ENCODE data around the gene PIEZO2. TPM values are rescaled to one million over a fixed set of nuclear protein-coding genes. Genes with fewer than 3 reads are reported as not detected.

PIEZO2 gene
- total and polyA plus RNA-seq, 2 donors (not counting 1 experiment from before 2014, with no cell fraction given), result not detected

DNA sequence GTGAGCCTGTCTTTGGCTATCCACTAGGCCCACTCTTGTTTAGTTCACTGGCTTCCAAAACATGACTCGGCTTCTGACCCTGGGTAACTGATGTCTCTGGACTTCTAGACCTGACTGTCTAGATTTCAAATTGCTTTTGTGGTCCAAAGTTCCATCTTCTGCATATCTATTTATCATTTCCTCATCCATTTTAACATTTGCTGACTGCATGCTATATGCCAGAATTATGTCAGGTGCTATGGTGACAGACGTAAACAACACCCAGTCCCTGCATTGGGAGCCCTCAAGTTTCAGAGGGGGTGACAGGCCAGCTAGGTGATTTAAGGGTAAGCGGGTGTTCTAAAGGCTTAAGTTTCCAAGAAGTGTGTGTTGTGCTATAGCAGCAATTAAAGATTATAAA is 140.9 kb downstream of the PIEZO2 start:
- H3K27me3 Mint-ChIP-seq, result no peaks in the 10 kb centered on the region
- POLR2A ChIA-PET, result no interaction called here
- H3K4me3 Mint-ChIP-seq, result no peak overlapping the region
- no peak overlapping the region for H2AFZ ChIP-seq (ENCODE audit: insufficient read depth, low read depth, low read length, poor library complexity, severe bottlenecking)
- H3K27ac Mint-ChIP-seq, result no peak overlapping the region
- no peaks in the 10 kb centered on the region for H3K79me2 ChIP-seq (ENCODE audit: control insufficient read depth, insufficient read depth, low read length)
- no peaks in the 10 kb centered on the region for H3K4me1 ChIP-seq (ENCODE audit: control insufficient read depth in 2 of 2, insufficient read depth in 2 of 2, low read length in 2 of 2)
- no peak overlapping the region for H3K27ac ChIP-seq (ENCODE audit: low read length in 2 of 2)
- CTCF ChIA-PET, result no interaction called here
- no peaks in the 10 kb centered on the region for H3K9me3 Mint-ChIP-seq (ENCODE audit: insufficient read depth)
- no peak overlapping the region for H3K9ac ChIP-seq (ENCODE audit: low read length)
- 88% methylated on average over 1 of the region's 3 CpGs for WGBS (ENCODE audit: insufficient coverage)
- no peaks in the 10 kb centered on the region for H3K4me1 Mint-ChIP-seq
- H3K27me3 ChIP-seq (replicated peaks in 1 of 4; ENCODE audit: control extremely low read depth in 1 of 4, control insufficient read depth in 3 of 4, insufficient read depth in 4 of 4, low read length in 3 of 4), result no peaks in the 10 kb centered on the region
- no peaks in the 10 kb centered on the region for H3K36me3 ChIP-seq (replicated peaks in 1 of 2; ENCODE audit: control extremely low read depth in 1 of 2, control insufficient read depth in 1 of 2, extremely low read depth in 1 of 2, insufficient read depth in 2 of 2, low read length in 1 of 2)
- H4K20me1 ChIP-seq (ENCODE audit: control insufficient read depth, insufficient read depth, low read length, poor library complexity, severe bottlenecking), result no peaks in the 10 kb centered on the region
- DNase-seq (no peak), ATAC-seq (ENCODE audit: low read depth) (no peak)
- H3K4me3 ChIP-seq (ENCODE audit: control extremely low read depth in 1 of 5, extremely low read depth in 1 of 5, insufficient read depth in 1 of 5, low read depth in 2 of 5, low read length in 4 of 5), result no peak overlapping the region
- no peaks in the 10 kb centered on the region for H3K9me3 ChIP-seq (ENCODE audit: control extremely low read depth in 1 of 3, control insufficient read depth in 2 of 3, insufficient read depth in 1 of 3, low read length in 2 of 3)
- no peak overlapping the region for H3K4me2 ChIP-seq (replicated peaks; ENCODE audit: low read depth, low read length, poor library complexity, severe bottlenecking)
- TF ChIP-seq EZH2 (IDR thresholded peaks at IDR 0.05; ENCODE audit: borderline replicate concordance, insufficient read depth, low read depth, low read length, poor library complexity, severe bottlenecking), result no peak
- TF ChIP-seq, protein P1, sequence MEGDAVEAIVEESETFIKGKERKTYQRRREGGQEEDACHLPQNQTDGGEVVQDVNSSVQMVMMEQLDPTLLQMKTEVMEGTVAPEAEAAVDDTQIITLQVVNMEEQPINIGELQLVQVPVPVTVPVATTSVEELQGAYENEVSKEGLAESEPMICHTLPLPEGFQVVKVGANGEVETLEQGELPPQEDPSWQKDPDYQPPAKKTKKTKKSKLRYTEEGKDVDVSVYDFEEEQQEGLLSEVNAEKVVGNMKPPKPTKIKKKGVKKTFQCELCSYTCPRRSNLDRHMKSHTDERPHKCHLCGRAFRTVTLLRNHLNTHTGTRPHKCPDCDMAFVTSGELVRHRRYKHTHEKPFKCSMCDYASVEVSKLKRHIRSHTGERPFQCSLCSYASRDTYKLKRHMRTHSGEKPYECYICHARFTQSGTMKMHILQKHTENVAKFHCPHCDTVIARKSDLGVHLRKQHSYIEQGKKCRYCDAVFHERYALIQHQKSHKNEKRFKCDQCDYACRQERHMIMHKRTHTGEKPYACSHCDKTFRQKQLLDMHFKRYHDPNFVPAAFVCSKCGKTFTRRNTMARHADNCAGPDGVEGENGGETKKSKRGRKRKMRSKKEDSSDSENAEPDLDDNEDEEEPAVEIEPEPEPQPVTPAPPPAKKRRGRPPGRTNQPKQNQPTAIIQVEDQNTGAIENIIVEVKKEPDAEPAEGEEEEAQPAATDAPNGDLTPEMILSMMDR (IDR thresholded peaks at IDR 0.05), result no peak
- intact Hi-C loops (cut with micrococcal nuclease), result no loop called here

DNA sequence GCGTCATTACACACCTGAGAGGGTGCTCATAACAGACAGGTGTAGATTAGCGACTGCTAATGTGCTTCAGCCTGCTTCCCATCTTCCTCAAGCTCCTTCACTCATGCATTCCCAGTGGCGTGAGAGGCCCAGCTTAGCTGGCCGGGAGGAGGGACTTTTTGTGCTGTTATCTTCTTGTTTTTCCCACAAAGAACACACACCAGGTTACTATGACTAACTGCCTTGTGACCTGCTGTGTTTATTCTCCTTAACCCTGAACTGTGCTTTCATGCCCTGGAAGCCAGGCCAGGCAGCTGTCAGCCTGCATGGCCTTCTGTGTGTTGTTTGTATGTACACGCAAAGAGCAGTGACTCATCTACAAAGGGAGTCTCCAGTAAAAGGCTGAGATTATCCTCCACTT is 143.8 kb downstream of the PIEZO2 start:
- Histone ChIP-seq H2AFZ (ENCODE audit: insufficient read depth, low read depth, low read length, poor library complexity, severe bottlenecking) (no peak overlapping the region), H3K27ac (ENCODE audit: low read length in 2 of 2) (no peak overlapping the region), H3K4me3 (ENCODE audit: control extremely low read depth in 1 of 5, extremely low read depth in 1 of 5, insufficient read depth in 1 of 5, low read depth in 2 of 5, low read length in 4 of 5) (no peak overlapping the region), H3K4me1 (ENCODE audit: control insufficient read depth in 2 of 2, insufficient read depth in 2 of 2, low read length in 2 of 2) (no peaks in the 10 kb centered on the region), H3K9ac (ENCODE audit: low read length) (no peak overlapping the region), H3K79me2 (ENCODE audit: control insufficient read depth, insufficient read depth, low read length) (no peaks in the 10 kb centered on the region), H3K4me2 (replicated peaks; ENCODE audit: low read depth, low read length, poor library complexity, severe bottlenecking) (no peak overlapping the region), H3K27me3 (replicated peaks in 1 of 4; ENCODE audit: control extremely low read depth in 1 of 4, control insufficient read depth in 3 of 4, insufficient read depth in 4 of 4, low read length in 3 of 4) (no peaks in the 10 kb centered on the region), H4K20me1 (ENCODE audit: control insufficient read depth, insufficient read depth, low read length, poor library complexity, severe bottlenecking) (no peaks in the 10 kb centered on the region), H3K36me3 (replicated peaks in 1 of 2; ENCODE audit: control extremely low read depth in 1 of 2, control insufficient read depth in 1 of 2, extremely low read depth in 1 of 2, insufficient read depth in 2 of 2, low read length in 1 of 2) (no peaks in the 10 kb centered on the region), H3K9me3 (ENCODE audit: control extremely low read depth in 1 of 3, control insufficient read depth in 2 of 3, insufficient read depth in 1 of 3, low read length in 2 of 3) (peaks cover 0 to 4% (median 0%) of the 10 kb centered on the region in 3 donors)
- no peaks in the 10 kb centered on the region for H3K27me3 Mint-ChIP-seq
- intact Hi-C loops (cut with micrococcal nuclease), result no loop called here
- no peak overlapping the region for H3K27ac Mint-ChIP-seq
- peaks cover 4% of the 10 kb centered on the region for H3K9me3 Mint-ChIP-seq (ENCODE audit: insufficient read depth)
- H3K4me1 Mint-ChIP-seq, result no peaks in the 10 kb centered on the region
- CTCF ChIA-PET, result no interaction called here
- WGBS (ENCODE audit: insufficient coverage), result 100% methylated on average over 1 of the region's 5 CpGs
- no peak for ATAC-seq (ENCODE audit: low read depth)
- no peak overlapping the region for H3K4me3 Mint-ChIP-seq
- POLR2A ChIA-PET, result no interaction called here
- TF ChIP-seq, protein P1 (IDR thresholded peaks at IDR 0.05), result no peak
- no peak for TF ChIP-seq EZH2 (IDR thresholded peaks at IDR 0.05; ENCODE audit: borderline replicate concordance, insufficient read depth, low read depth, low read length, poor library complexity, severe bottlenecking)
- no peak for DNase-seq

Measured in B cell (primary cell).